ENCODE measurements around the gene ZC3H12A. TPM values are rescaled to one million over a fixed set of nuclear protein-coding genes. Genes with fewer than 3 reads are reported as not detected.

Gene ZC3H12A
- total and polyA plus RNA-seq, 10 of the 15 experiments (the other 5 are each of a cell fraction or from before 2014, with no cell fraction given) = 0.35 to 30.2 (median 13.8) TPM

- TF ChIP-seq MLLT1 (IDR thresholded peaks at IDR 0.05) (no peak), ZBTB4 (CRISPR knock-in tag; IDR thresholded peaks at IDR 0.05) (no peak), NFXL1 (IDR thresholded peaks at IDR 0.05; ENCODE audit: borderline replicate concordance) (no peak), SMAD1 (IDR thresholded peaks at IDR 0.05; ENCODE audit: low read depth, partially characterized antibody) (no peak), BCL3 (IDR thresholded peaks at IDR 0.05; ENCODE audit: borderline replicate concordance, insufficient read depth, low read depth, low read length, poor library complexity, severe bottlenecking) (no peak), RAD51 (IDR thresholded peaks at IDR 0.05) (no peak), JUND (IDR thresholded peaks at IDR 0.05; ENCODE audit: low read depth, low read length) (no peak), NR2C2 (IDR thresholded peaks at IDR 0.05; ENCODE audit: borderline replicate concordance, control insufficient read depth, insufficient read length, low read depth) (no peak), PAX8 (IDR thresholded peaks at IDR 0.05) (no peak), ELK1 (IDR thresholded peaks at IDR 0.05; ENCODE audit: low read depth, low read length) (no peak), ZZZ3 (IDR thresholded peaks at IDR 0.05; ENCODE audit: control insufficient read depth, insufficient read length, low read depth) (no peak), SUZ12 (IDR thresholded peaks at IDR 0.05; ENCODE audit: unreplicated experiment) (no peak), LARP7 (IDR thresholded peaks at IDR 0.05) (peak; percentile 60; the same call in 1 of the 2 replicates), MTA2 (IDR thresholded peaks at IDR 0.05; ENCODE audit: low read depth) (no peak), YY1 (IDR thresholded peaks at IDR 0.05; ENCODE audit: low read depth, low read length) (peak; percentile 76), SMAD5 (IDR thresholded peaks at IDR 0.05; ENCODE audit: low read depth) (no peak), ZNF207 (IDR thresholded peaks at IDR 0.05; ENCODE audit: borderline replicate concordance) (no peak), TARDBP (IDR thresholded peaks at IDR 0.05; ENCODE audit: borderline replicate concordance) (no peak), HDGF (IDR thresholded peaks at IDR 0.05) (0 out of 2 replicates have a peak, but pooled peaks have one; percentile 39)
Measured at GRCh38 chr1:37486680-37487618, 12.6 kb downstream of the ZC3H12A start (continued).

Measured in GM12878 (cell line).